GM12878 (cell line): ENCODE measurements around the gene SMIM35. TPM values are rescaled to one million over a fixed set of nuclear protein-coding genes. Genes with fewer than 3 reads are reported as not detected.

Source experiments
- BMI1 ChIP-seq: fragments of 450-650 bp; IDR thresholded peaks from 2 replicates; pipeline ENCODE4 v1.6.1; 2016; ENCODE audit warnings: mild to moderate bottlenecking, moderate library complexity, borderline replicate concordance
- CBFB ChIP-seq: IDR thresholded peaks from 2 replicates; pipeline ENCODE4 v1.6.1; 2016; ENCODE audit warnings: antibody characterized with exemption, low read depth
- CHD1 ChIP-seq: IDR thresholded peaks from 2 replicates; pipeline ENCODE4 v1.6.1; 2012; ENCODE audit warnings: low read depth, low read length, improper control_type of control experiment
- CREM ChIP-seq: IDR thresholded peaks from 2 replicates; pipeline ENCODE4 v1.6.1; 2014; ENCODE audit warnings: antibody characterized with exemption, low read depth
- EP300 ChIP-seq, 2 experiments: fragments of 150-350 bp in 1 of 2; IDR thresholded peaks; 2 replicates each; pipeline ENCODE4 v1.6.1; 2011 to 2012; ENCODE audit warnings: low read depth in 2 of 2, low read length in 2 of 2, borderline replicate concordance in 1 of 2, improper control_type of control experiment in 1 of 2, inconsistent platforms in 1 of 2; ENCODE audit not compliant: control insufficient read depth in 1 of 2
- FOXK2 ChIP-seq: fragments of 450-650 bp; IDR thresholded peaks from 2 replicates; pipeline ENCODE4 v1.6.1; 2017; ENCODE audit warnings: mild to moderate bottlenecking, moderate library complexity
- GATAD2B ChIP-seq: fragments of 450-650 bp; conservative IDR thresholded peaks from 2 replicates; pipeline ENCODE4 v1.6.1; 2017; ENCODE audit warnings: low read depth, mild to moderate bottlenecking, moderate library complexity
- IRF5 ChIP-seq: fragments of 450-650 bp; IDR thresholded peaks from 2 replicates; pipeline ENCODE4 v1.6.1; 2017; ENCODE audit warnings: borderline replicate concordance
- MLLT1 ChIP-seq: fragments of 450-650 bp; IDR thresholded peaks from 2 replicates; pipeline ENCODE4 v1.6.1; 2016; ENCODE audit warnings: mild to moderate bottlenecking
- MXI1 ChIP-seq: fragments of 150-350 bp; IDR thresholded peaks from 2 replicates; pipeline ENCODE4 v1.6.1; 2011; ENCODE audit warnings: low read depth, mild to moderate bottlenecking, inconsistent platforms, low read length, improper control_type of control experiment
- MYC ChIP-seq: IDR thresholded peaks from 2 replicates; pipeline ENCODE4 v1.6.1; 2011; ENCODE audit warnings: mild to moderate bottlenecking, low read length, moderate library complexity, inconsistent platforms; ENCODE audit not compliant: insufficient read depth, insufficient replicate concordance, insufficient read length, severe bottlenecking
- NFXL1 ChIP-seq: fragments of 450-650 bp; IDR thresholded peaks from 2 replicates; pipeline ENCODE4 v1.6.1; 2017; ENCODE audit warnings: antibody characterized with exemption, mild to moderate bottlenecking, borderline replicate concordance
- NKRF ChIP-seq: fragments of 450-650 bp; conservative IDR thresholded peaks from 2 replicates; pipeline ENCODE4 v1.6.1; 2017; ENCODE audit warnings: mild to moderate bottlenecking, moderate library complexity
- PAX8 ChIP-seq: fragments of 450-650 bp; IDR thresholded peaks from 2 replicates; pipeline ENCODE4 v1.6.1; 2017; ENCODE audit warnings: mild to moderate bottlenecking, moderate library complexity
- RAD51 ChIP-seq: fragments of 450-650 bp; IDR thresholded peaks from 2 replicates; pipeline ENCODE4 v1.6.1; 2016; ENCODE audit warnings: moderate library complexity, mild to moderate bottlenecking, inconsistent platforms
- RBBP5 ChIP-seq: fragments of 200-600 bp; sonication (generic); conservative IDR thresholded peaks from 2 replicates; pipeline ENCODE4 v1.6.1; 2016
- RELA ChIP-seq: fragments of 450-650 bp; IDR thresholded peaks from 2 replicates; pipeline ENCODE4 v1.8.0; 2014; ENCODE audit warnings: borderline replicate concordance; ENCODE audit not compliant: partially characterized antibody
- SIN3A ChIP-seq: IDR thresholded peaks from 2 replicates; pipeline ENCODE4 v1.6.1; 2012; ENCODE audit warnings: low read depth, low read length, improper control_type of control experiment
- SMAD1 ChIP-seq: fragments of 450-650 bp; IDR thresholded peaks from 2 replicates; pipeline ENCODE4 v1.6.1; 2018; ENCODE audit warnings: mild to moderate bottlenecking, low read depth; ENCODE audit not compliant: partially characterized antibody
- SUPT20H ChIP-seq: IDR thresholded peaks from 2 replicates; pipeline ENCODE4 v1.6.1; 2011; ENCODE audit warnings: low read depth, mild to moderate bottlenecking, low read length, moderate library complexity, borderline replicate concordance; ENCODE audit not compliant: control insufficient read depth
- TAF1 ChIP-seq: IDR thresholded peaks from 2 replicates; pipeline ENCODE4 v1.6.1; 2011; ENCODE audit warnings: mild to moderate bottlenecking, low read depth, low read length, borderline replicate concordance
- TARDBP ChIP-seq: IDR thresholded peaks from 2 replicates; pipeline ENCODE4 v1.6.1; 2016; ENCODE audit warnings: borderline replicate concordance
- ZBED1 ChIP-seq: IDR thresholded peaks from 2 replicates; pipeline ENCODE4 v1.6.1; 2016; ENCODE audit warnings: borderline replicate concordance
- ZNF207 ChIP-seq: fragments of 450-650 bp; IDR thresholded peaks from 2 replicates; pipeline ENCODE4 v1.6.1; 2014; ENCODE audit warnings: antibody characterized with exemption, mild to moderate bottlenecking, borderline replicate concordance
- ZNF384 ChIP-seq: IDR thresholded peaks from 2 replicates; pipeline ENCODE4 v1.6.1; 2012; ENCODE audit warnings: low read depth, mild to moderate bottlenecking, low read length, improper control_type of control experiment, borderline replicate concordance
- polyA plus RNA-seq, 11 experiments: library from polyadenylated mRNA; depleted of rRNA in 4 of 11; unstranded in 6 of 11; stranded (reverse) in 5 of 11; fragments of >200 nt; fragmentation: Nextera tagmentation in 4 of 11; fragmentation: Illumina TruSeq in 1 of 11; extraction: Ambion mirVana in 4 of 11; extraction: Trizol in 1 of 11; gene quantifications; 1 replicate in 1 of 11; 2 replicates in 10 of 11; pipeline versions ENCODE4 v1.2.1 to v1.2.3, GENCODE V29; 2011 to 2016; ENCODE audit warnings: inconsistent platforms in 2 of 11, missing spikeins in 2 of 11, low read depth in 1 of 11
- total RNA-seq, 4 experiments: library from RNA; depleted of rRNA in 3 of 4; stranded (reverse); fragments of >200 nt in 3 of 4; fragmentation: Illumina TruSeq in 1 of 4; extraction: Trizol in 1 of 4; gene quantifications; 2 replicates each; pipeline versions ENCODE4 v1.2.1 to v1.2.3, GENCODE V29; 2013 to 2021
- TF ChIP-seq, protein P1 (sequence below): IDR thresholded peaks from 2 replicates; pipeline ENCODE4 v1.6.1; 2011; ENCODE audit warnings: mild to moderate bottlenecking, low read depth, low read length, moderate library complexity; ENCODE audit not compliant: insufficient replicate concordance

Gene SMIM35
- total and polyA plus RNA-seq, 10 of the 15 experiments (the other 5 are each of a cell fraction or from before 2014, with no cell fraction given), result 0.02 to 1.1 (median 0.05) TPM; not detected in 5

GRCh38 chr11:117986981-117987574 is 99.7 kb downstream of the SMIM35 start (continued):
- TF ChIP-seq RELA, result no peak
- TF ChIP-seq, protein P1, sequence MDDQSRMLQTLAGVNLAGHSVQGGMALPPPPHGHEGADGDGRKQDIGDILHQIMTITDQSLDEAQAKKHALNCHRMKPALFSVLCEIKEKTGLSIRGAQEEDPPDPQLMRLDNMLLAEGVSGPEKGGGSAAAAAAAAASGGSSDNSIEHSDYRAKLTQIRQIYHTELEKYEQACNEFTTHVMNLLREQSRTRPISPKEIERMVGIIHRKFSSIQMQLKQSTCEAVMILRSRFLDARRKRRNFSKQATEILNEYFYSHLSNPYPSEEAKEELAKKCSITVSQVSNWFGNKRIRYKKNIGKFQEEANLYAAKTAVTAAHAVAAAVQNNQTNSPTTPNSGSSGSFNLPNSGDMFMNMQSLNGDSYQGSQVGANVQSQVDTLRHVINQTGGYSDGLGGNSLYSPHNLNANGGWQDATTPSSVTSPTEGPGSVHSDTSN, result no peak
- no peak for TF ChIP-seq SMAD1
- no peak for TF ChIP-seq BMI1
- no peak for TF ChIP-seq SUPT20H
- no peak; the same call in 1 of the 2 replicates for TF ChIP-seq NKRF
- TF ChIP-seq TAF1, result 0 out of 2 replicates have a peak, but pooled peaks have one; percentile 22
- TF ChIP-seq CBFB, result 0 out of 2 replicates have a peak, but pooled peaks have one; percentile 29
- TF ChIP-seq ZNF384, result no peak
- TF ChIP-seq MXI1, result peak; percentile 19
- peak; percentile 87 for TF ChIP-seq CREM
- TF ChIP-seq RAD51, result peak; percentile 90
- no peak for TF ChIP-seq NFXL1
- no peak for TF ChIP-seq FOXK2
- 0 out of 2 replicates have a peak, but pooled peaks have one; percentile 64 for TF ChIP-seq MLLT1
- TF ChIP-seq ZNF207, result no peak
- TF ChIP-seq MYC, result no peak
- no peak for TF ChIP-seq IRF5
- no peak for TF ChIP-seq TARDBP
- no peak for TF ChIP-seq GATAD2B
- TF ChIP-seq EP300 (IDR thresholded peaks at IDR 0.05; ENCODE audit: borderline replicate concordance in 1 of 2, control insufficient read depth in 1 of 2, low read depth in 2 of 2, low read length in 2 of 2), result peak; percentile 68 to 77
- 0 out of 2 replicates have a peak, but pooled peaks have one; percentile 67 for TF ChIP-seq SIN3A
- TF ChIP-seq CHD1, result no peak
- peak; percentile 67; the same call in 1 of the 2 replicates for TF ChIP-seq ZBED1
- TF ChIP-seq RBBP5, result no peak
- no peak for TF ChIP-seq PAX8
